WI38 (cell line): ENCODE measurements around the gene NUP37.

Experiments
- H3K4me3 ChIP-seq: 2 replicates; pipeline ENCODE4 v1.5.1; 2011; ENCODE audit warnings: low read depth, mild to moderate bottlenecking, control low read depth, low read length
- CTCF ChIP-seq: IDR thresholded peaks from 2 replicates; pipeline ENCODE4 v1.5.1; 2012; ENCODE audit warnings: low read depth, mild to moderate bottlenecking, control low read depth, low read length

Gene NUP37

GRCh38 chr12:102031852-102032251 lies 88.1 kb downstream of the NUP37 start:
- no peak overlapping the region for H3K4me3 ChIP-seq
- no peak for TF ChIP-seq CTCF

DNA sequence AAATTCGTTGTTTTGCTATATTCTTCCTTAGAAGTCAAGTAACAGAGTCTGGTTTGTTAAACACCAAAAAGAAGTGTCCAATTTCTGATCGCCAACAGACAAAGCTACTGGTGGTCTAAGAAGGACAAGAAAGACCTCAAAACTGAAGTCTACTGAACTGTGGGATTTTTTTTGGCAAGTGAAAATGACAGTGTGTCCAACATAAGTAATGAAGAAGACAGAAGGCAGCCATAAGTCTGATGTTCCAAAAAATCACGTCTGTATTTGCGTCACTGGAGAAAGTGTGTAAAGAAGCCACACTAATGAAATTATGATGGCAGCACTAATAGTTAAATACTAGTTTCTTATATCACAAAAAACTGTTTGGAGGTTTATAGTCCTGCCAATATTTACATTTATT lies 90.8 kb downstream of the NUP37 start:
- TF ChIP-seq CTCF: no peak
- H3K4me3 ChIP-seq: no peak overlapping the region

- TF ChIP-seq CTCF: no peak
Measured at GRCh38 chr12:102026728-102027127, 93.2 kb downstream of the NUP37 start.

DNA sequence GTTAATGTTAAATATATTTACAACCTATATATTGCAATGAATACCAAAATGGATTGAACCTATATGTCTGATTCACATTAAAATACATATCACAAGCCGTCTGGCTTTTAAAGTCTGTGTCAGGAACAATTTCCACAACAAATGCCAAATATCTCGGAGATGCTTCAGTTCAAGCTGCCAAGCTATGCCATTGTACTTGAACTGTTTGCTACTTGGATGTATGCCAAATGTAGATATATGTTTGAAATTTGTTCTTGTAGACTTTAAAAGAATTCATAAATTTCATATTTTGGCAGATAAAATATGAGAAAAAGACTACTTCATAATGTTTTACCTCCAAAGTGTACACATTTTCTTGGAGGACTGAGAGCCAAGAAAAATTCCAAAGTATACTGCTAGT lies 95.1 kb downstream of the NUP37 start:
- no peak overlapping the region for H3K4me3 ChIP-seq
- no peak for TF ChIP-seq CTCF

More at GRCh38 chr12:102026728-102027127, 93.2 kb downstream of the NUP37 start:
- H3K4me3 ChIP-seq: no peak overlapping the region

- TF ChIP-seq CTCF: no peak
Measured at GRCh38 chr12:102023343-102023930, 96.5 kb downstream of the NUP37 start.

More at GRCh38 chr12:102023343-102023930, 96.5 kb downstream of the NUP37 start:
- H3K4me3 ChIP-seq: no peak overlapping the region
